Mammary epithelial cell (primary cell): ENCODE measurements around the gene GORASP1.

Source experiments
- EZH2 ChIP-seq: IDR thresholded peaks from 2 replicates; pipeline ENCODE4 v1.6.1; 2012; ENCODE audit warnings: low read length, inconsistent platforms, borderline replicate concordance
- TF ChIP-seq, protein P1 (sequence below), 2 donors: IDR thresholded peaks in 1 of 2; conservative IDR thresholded peaks in 1 of 2; 2 replicates each; pipeline ENCODE4 v1.5.1; 2011 to 2012; ENCODE audit warnings: inconsistent platforms in 2 of 2, low read length in 2 of 2, mild to moderate bottlenecking in 2 of 2, control low read depth in 1 of 2, low read depth in 1 of 2; ENCODE audit not compliant: insufficient read depth in 1 of 2; ENCODE audit errors: extremely low read depth in 1 of 2

GRCh38 chr3:39138804-39139415 lies 31.5 kb upstream of the GORASP1 start:
- TF ChIP-seq, protein P1, sequence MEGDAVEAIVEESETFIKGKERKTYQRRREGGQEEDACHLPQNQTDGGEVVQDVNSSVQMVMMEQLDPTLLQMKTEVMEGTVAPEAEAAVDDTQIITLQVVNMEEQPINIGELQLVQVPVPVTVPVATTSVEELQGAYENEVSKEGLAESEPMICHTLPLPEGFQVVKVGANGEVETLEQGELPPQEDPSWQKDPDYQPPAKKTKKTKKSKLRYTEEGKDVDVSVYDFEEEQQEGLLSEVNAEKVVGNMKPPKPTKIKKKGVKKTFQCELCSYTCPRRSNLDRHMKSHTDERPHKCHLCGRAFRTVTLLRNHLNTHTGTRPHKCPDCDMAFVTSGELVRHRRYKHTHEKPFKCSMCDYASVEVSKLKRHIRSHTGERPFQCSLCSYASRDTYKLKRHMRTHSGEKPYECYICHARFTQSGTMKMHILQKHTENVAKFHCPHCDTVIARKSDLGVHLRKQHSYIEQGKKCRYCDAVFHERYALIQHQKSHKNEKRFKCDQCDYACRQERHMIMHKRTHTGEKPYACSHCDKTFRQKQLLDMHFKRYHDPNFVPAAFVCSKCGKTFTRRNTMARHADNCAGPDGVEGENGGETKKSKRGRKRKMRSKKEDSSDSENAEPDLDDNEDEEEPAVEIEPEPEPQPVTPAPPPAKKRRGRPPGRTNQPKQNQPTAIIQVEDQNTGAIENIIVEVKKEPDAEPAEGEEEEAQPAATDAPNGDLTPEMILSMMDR (conservative IDR thresholded peaks at IDR 0.05 in 1 of 2, IDR thresholded peaks at IDR 0.05 in 1 of 2; ENCODE audit: extremely low read depth in 1 of 2, insufficient read depth in 1 of 2, low read depth in 1 of 2, low read length in 2 of 2), result no peak
- no peak for TF ChIP-seq EZH2
